GM19099 (cell line): ENCODE data around the gene UBR4.

ENCODE experiments used
- POLR2A ChIP-seq: IDR thresholded peaks from 3 replicates; pipeline ENCODE4 v1.6.1; 2011; ENCODE audit warnings: low read depth; ENCODE audit not compliant: insufficient read length; ENCODE audit errors: extremely low read depth

UBR4 gene

GRCh38 chr1:19079541-19080472 lies 130.3 kb downstream of the UBR4 start:
- no peak for TF ChIP-seq POLR2A

- TF ChIP-seq POLR2A: no peak
Observed at GRCh38 chr1:19078536-19078935, 131.5 kb downstream of the UBR4 start.

GRCh38 chr1:19076841-19077616 lies 133.0 kb downstream of the UBR4 start:
- no peak for TF ChIP-seq POLR2A

- TF ChIP-seq POLR2A: no peak
Observed at GRCh38 chr1:19074902-19075721, 135.0 kb downstream of the UBR4 start.

GRCh38 chr1:19074361-19074901 lies 135.6 kb downstream of the UBR4 start:
- no peak for TF ChIP-seq POLR2A

- no peak for TF ChIP-seq POLR2A
Observed at GRCh38 chr1:19073311-19074186, 136.5 kb downstream of the UBR4 start.

GRCh38 chr1:19072285-19072981 lies 137.6 kb downstream of the UBR4 start:
- TF ChIP-seq POLR2A: no peak

GRCh38 chr1:19071674-19072281 lies 138.3 kb downstream of the UBR4 start:
- TF ChIP-seq POLR2A: no peak

- TF ChIP-seq POLR2A: no peak
Observed at GRCh38 chr1:19070891-19071621, 139.0 kb downstream of the UBR4 start.

- TF ChIP-seq POLR2A: no peak
Observed at GRCh38 chr1:19070197-19070651, 139.8 kb downstream of the UBR4 start.

GRCh38 chr1:19068639-19069276 lies 141.3 kb downstream of the UBR4 start:
- TF ChIP-seq POLR2A: no peak
